Measurements from ENCODE around the gene TIGIT.

- TF ChIP-seq, protein P1, sequence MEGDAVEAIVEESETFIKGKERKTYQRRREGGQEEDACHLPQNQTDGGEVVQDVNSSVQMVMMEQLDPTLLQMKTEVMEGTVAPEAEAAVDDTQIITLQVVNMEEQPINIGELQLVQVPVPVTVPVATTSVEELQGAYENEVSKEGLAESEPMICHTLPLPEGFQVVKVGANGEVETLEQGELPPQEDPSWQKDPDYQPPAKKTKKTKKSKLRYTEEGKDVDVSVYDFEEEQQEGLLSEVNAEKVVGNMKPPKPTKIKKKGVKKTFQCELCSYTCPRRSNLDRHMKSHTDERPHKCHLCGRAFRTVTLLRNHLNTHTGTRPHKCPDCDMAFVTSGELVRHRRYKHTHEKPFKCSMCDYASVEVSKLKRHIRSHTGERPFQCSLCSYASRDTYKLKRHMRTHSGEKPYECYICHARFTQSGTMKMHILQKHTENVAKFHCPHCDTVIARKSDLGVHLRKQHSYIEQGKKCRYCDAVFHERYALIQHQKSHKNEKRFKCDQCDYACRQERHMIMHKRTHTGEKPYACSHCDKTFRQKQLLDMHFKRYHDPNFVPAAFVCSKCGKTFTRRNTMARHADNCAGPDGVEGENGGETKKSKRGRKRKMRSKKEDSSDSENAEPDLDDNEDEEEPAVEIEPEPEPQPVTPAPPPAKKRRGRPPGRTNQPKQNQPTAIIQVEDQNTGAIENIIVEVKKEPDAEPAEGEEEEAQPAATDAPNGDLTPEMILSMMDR (IDR thresholded peaks at IDR 0.05) = no peak
- TF ChIP-seq POLR2A (IDR thresholded peaks at IDR 0.05) = no peak
Measured at GRCh38 chr3:114355653-114356052, 61.8 kb downstream of the TIGIT start.
